HG03066 (cell line): ENCODE measurements around the gene CBX2.
"Not testable (repeated sequence)": the region's sequence is repeated elsewhere in the genome, so short reads cannot be mapped to it uniquely, and the experiment has no call there.

Experiments used
- ATAC-seq: cut with Tn5 transposase; IDR thresholded peaks from one replicate; pipeline ENCODE4 v1.9.1; 2021; ENCODE audit warnings: low read depth; ENCODE audit not compliant: unreplicated experiment

CBX2 gene

GRCh38 chr17:79765708-79766107 is 12.2 kb upstream of the CBX2 start:
- ATAC-seq: no peak

GRCh38 chr17:79769570-79770506 is 8.1 kb upstream of the CBX2 start:
- no peak for ATAC-seq

GRCh38 chr17:79771276-79771675 is 6.7 kb upstream of the CBX2 start:
- ATAC-seq: no peak

- not testable (repeated sequence) for ATAC-seq
Observed at GRCh38 chr17:79772726-79773125, 5.2 kb upstream of the CBX2 start.

GRCh38 chr17:79774561-79774975 is 3.4 kb upstream of the CBX2 start:
- ATAC-seq: no peak

- no peak for ATAC-seq
Observed at GRCh38 chr17:79775632-79776031, 2.3 kb upstream of the CBX2 start.

GRCh38 chr17:79776376-79777119 is 1.4 kb upstream of the CBX2 start:
- ATAC-seq: no peak

GRCh38 chr17:79777120-79777893 is 641 bp upstream of the CBX2 start:
- ATAC-seq: no peak

GRCh38 chr17:79778504-79779083 is 646 bp downstream of the CBX2 start:
- no peak for ATAC-seq

- ATAC-seq: no peak
Observed at GRCh38 chr17:79779084-79779529, 1.2 kb downstream of the CBX2 start.

- ATAC-seq: no peak
Observed at GRCh38 chr17:79779661-79780365, 1.9 kb downstream of the CBX2 start.

- ATAC-seq: no peak
Observed at GRCh38 chr17:79781012-79781650, 3.2 kb downstream of the CBX2 start.

- ATAC-seq: no peak
Observed at GRCh38 chr17:79781736-79782575, 4.0 kb downstream of the CBX2 start.

GRCh38 chr17:79783891-79784290 is 5.9 kb downstream of the CBX2 start:
- ATAC-seq: no peak

- no peak for ATAC-seq
Observed at GRCh38 chr17:79784353-79785016, 6.5 kb downstream of the CBX2 start.

GRCh38 chr17:79785017-79785899 is 7.3 kb downstream of the CBX2 start:
- ATAC-seq: no peak
